Stimulated activated CD8-positive, alpha-beta memory T cell treated with anti-CD3 and anti-CD28 coated beads, Interleukin-15, amount 100 ng/mL, for 4 hours (primary cell): Measurements from ENCODE around the gene ZNF470.

Experiments
- DNase-seq, 2 donors: peaks; one replicate each; pipeline ENCODE4 v3.0.0-alpha.2; 2020; ENCODE audit warnings: low read depth in 2 of 2

The ZNF470 gene

GRCh38 chr19:56567274-56568120 is at the start of gene ZNF470:
Gene ZNF470, plus strand, starts transcription at chr19:56567468. Its CDS starts 2,844 bp downstream, at chr19:56570312.
- peak; percentile 75 to 77 for DNase-seq

GRCh38 chr19:56525214-56525860 is 41.9 kb upstream of the ZNF470 start:
- DNase-seq, result no peak

- no peak for DNase-seq
Observed at GRCh38 chr19:56537442-56537841, 29.8 kb upstream of the ZNF470 start.

GRCh38 chr19:56538254-56538760 is 29.0 kb upstream of the ZNF470 start:
- peak; percentile 78 to 84 for DNase-seq

GRCh38 chr19:56538761-56539263 is 28.5 kb upstream of the ZNF470 start, which contains the start of gene ZFP28:
Gene ZFP28, plus strand, starts transcription at chr19:56538948. Its CDS starts 71 bp downstream, at chr19:56539019.
- DNase-seq, result no peak

GRCh38 chr19:56543776-56544175 is 23.5 kb upstream of the ZNF470 start:
- no peak for DNase-seq

GRCh38 chr19:56547535-56547934 is 19.7 kb upstream of the ZNF470 start:
- no peak for DNase-seq

- no peak for DNase-seq
Observed at GRCh38 chr19:56554272-56554869, 12.9 kb upstream of the ZNF470 start.

GRCh38 chr19:56562766-56563165 is 4.5 kb upstream of the ZNF470 start:
- DNase-seq, result no peak

GRCh38 chr19:56566904-56567273 is 379 bp upstream of the ZNF470 start:
- no peak for DNase-seq

- no peak for DNase-seq
Observed at GRCh38 chr19:56572589-56572988, 5.3 kb downstream of the ZNF470 start.

- DNase-seq, result no peak
Observed at GRCh38 chr19:56573914-56574313, 6.6 kb downstream of the ZNF470 start.

- no peak for DNase-seq
Observed at GRCh38 chr19:56577719-56578602, 10.7 kb downstream of the ZNF470 start.

- DNase-seq, result no peak
Observed at GRCh38 chr19:56594446-56594782, 27.1 kb downstream of the ZNF470 start.

- peak; percentile 76 for DNase-seq
Observed at GRCh38 chr19:56594783-56595547, 27.7 kb downstream of the ZNF470 start, which contains the start of gene ZNF71. Gene ZNF71, plus strand, starts transcription at chr19:56595302. Its CDS starts 6,257 bp downstream, at chr19:56601559.

- no peak for DNase-seq
Observed at GRCh38 chr19:56595548-56595899, 28.3 kb downstream of the ZNF470 start.

- DNase-seq, result no peak
Observed at GRCh38 chr19:56596676-56597075, 29.4 kb downstream of the ZNF470 start.

GRCh38 chr19:56597696-56598095 is 30.4 kb downstream of the ZNF470 start:
- no peak for DNase-seq

GRCh38 chr19:56601375-56601774 is 34.1 kb downstream of the ZNF470 start:
- no peak for DNase-seq

- no peak for DNase-seq
Observed at GRCh38 chr19:56603829-56604228, 36.6 kb downstream of the ZNF470 start.
